HL-60 (cell line): ENCODE measurements around the gene SUFU.

Experiments used
- DNase-seq, 2 experiments: peaks; one replicate each; pipeline ENCODE4 v3.0.0-alpha.2; 2010 to 2020; ENCODE audit warnings: low read depth in 1 of 2, low spot score in 1 of 2
- H3K27ac ChIP-seq: fragments of 250-450 bp; sonication (Bioruptor Pico); replicated peaks from 2 replicates; pipeline ENCODE4 v1.5.1; 2020; ENCODE audit warnings: mild to moderate bottlenecking, moderate library complexity
- H3K27me3 ChIP-seq: fragments of 250-450 bp; sonication (Bioruptor Pico); 2 replicates; pipeline ENCODE4 v1.5.1; 2021; ENCODE audit warnings: mild to moderate bottlenecking, moderate library complexity; ENCODE audit not compliant: insufficient read depth, poor library complexity, severe bottlenecking
- H3K4me3 ChIP-seq: replicated peaks from 2 replicates; pipeline ENCODE4 v1.5.1; 2011; ENCODE audit warnings: mild to moderate bottlenecking, control low read depth, low read length; ENCODE audit not compliant: insufficient read depth
- CTCF ChIP-seq: IDR thresholded peaks from one replicate; pipeline ENCODE4 v1.5.1; 2011; ENCODE audit warnings: low read length, control low read depth, inconsistent platforms; ENCODE audit not compliant: insufficient read depth
- GABPA ChIP-seq: IDR thresholded peaks from 2 replicates; pipeline ENCODE4 v1.6.1; 2012; ENCODE audit warnings: low read depth
- POLR2AphosphoS5 ChIP-seq: IDR thresholded peaks from 2 replicates; pipeline ENCODE4 v1.6.1; 2012; ENCODE audit warnings: low read depth
- REST ChIP-seq: IDR thresholded peaks from 2 replicates; pipeline ENCODE4 v1.6.1; 2012; ENCODE audit warnings: low read depth; ENCODE audit not compliant: insufficient replicate concordance
- SPI1 ChIP-seq: IDR thresholded peaks from 2 replicates; pipeline ENCODE4 v1.6.1; 2012; ENCODE audit warnings: low read depth, mild to moderate bottlenecking, borderline replicate concordance

SUFU gene

GRCh38 chr10:102546606-102547320 lies 43.0 kb downstream of the SUFU start:
- Histone ChIP-seq H3K4me3 (no peak overlapping the region), H3K27ac (no peak overlapping the region), H3K27me3 (no peaks in the 10 kb centered on the region)
- DNase-seq = peak in 1 of 2 experiments; percentile 48
- TF ChIP-seq REST (no peak), SPI1 (no peak), GABPA (no peak), CTCF (no peak), POLR2AphosphoS5 (no peak)

DNA sequence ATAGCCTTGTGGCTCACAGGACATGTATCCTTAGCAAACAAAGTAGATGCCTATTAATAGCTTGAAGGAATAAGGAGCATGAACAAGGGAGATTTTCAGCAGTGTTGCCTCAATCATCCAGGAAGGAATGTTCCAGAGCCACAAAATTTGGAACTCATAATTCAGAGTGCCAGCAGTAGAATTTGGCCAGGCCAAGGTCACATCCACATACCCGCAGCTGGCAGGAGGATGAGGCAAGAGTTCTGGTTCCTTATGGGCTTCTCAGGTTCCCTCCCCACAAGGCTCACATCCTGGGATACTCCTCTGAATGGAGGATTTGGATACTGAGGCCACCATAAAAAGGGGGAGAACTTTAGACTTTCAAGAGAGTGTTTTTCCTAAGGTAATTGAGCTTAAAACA lies 45.8 kb downstream of the SUFU start:
- no peak for DNase-seq
- Histone ChIP-seq H3K4me3 (no peak overlapping the region), H3K27me3 (no peaks in the 10 kb centered on the region), H3K27ac (no peak overlapping the region)
- TF ChIP-seq SPI1 = no peak
- TF ChIP-seq CTCF = no peak
- no peak for TF ChIP-seq POLR2AphosphoS5
- no peak for TF ChIP-seq REST
- TF ChIP-seq GABPA = no peak

DNA sequence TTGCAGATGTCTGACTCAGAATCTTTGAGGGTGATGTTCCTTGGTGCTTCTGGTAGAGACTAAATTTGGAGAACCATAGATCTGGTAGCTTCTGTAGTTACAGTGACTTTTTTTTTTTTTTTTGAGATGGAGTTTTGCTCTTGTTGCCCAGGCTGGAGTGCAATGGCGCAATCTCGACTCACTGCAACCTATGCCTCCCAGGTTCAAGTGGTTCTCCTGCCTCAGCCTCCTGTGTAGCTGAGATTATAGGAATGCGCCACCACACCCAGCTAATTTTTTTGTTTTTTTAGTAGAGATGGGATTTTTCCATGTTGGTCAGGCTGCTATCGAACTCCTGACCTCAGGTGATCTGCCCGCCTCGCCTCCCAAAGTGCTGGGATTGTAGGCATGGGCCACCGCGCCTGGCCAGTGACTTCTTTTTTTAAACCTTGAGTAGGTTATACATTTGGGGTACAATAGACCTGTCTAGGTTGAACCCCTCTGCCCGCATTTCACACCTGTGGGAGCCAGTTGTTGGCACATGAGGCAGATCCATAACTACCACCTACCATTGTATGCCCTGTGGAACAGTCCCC lies 47.0 kb downstream of the SUFU start:
- no peaks in the 10 kb centered on the region for H3K27me3 ChIP-seq
- H3K27ac ChIP-seq = no peak overlapping the region
- no peak for DNase-seq
- H3K4me3 ChIP-seq = no peak overlapping the region
- TF ChIP-seq POLR2AphosphoS5 (no peak), GABPA (no peak), REST (no peak), SPI1 (no peak), CTCF (no peak)
